ENCODE measurements around the gene PAK5. TPM values are rescaled to one million over a fixed set of nuclear protein-coding genes. Genes with fewer than 3 reads are reported as not detected.

PAK5 gene
- total RNA-seq, 1 experiment from 2014 or later = not detected

- no peak for DNase-seq (ENCODE audit: low read depth, low spot score)
- no peak for ATAC-seq
- H3K4me2 ChIP-seq (ENCODE audit: low read length) = no peak overlapping the region
- intact Hi-C loops (cut with micrococcal nuclease) = no loop called here
- no peaks in the 10 kb centered on the region for H3K4me1 ChIP-seq (ENCODE audit: control insufficient read depth in 1 of 2, insufficient read depth in 2 of 2, low read length in 2 of 2)
- no peaks in the 10 kb centered on the region for H3K9me2 ChIP-seq (ENCODE audit: insufficient read depth)
- H3K27ac ChIP-seq (ENCODE audit: low read depth, low read length) = no peak overlapping the region
- RAD21 ChIA-PET (ENCODE audit: low non-redundant PET in 1 of 2, low total read pairs in 2 of 2, uncharacterized antibody in 2 of 2, unreplicated experiment in 2 of 2) = no interaction called here
- no peaks in the 10 kb centered on the region for H3K36me3 ChIP-seq (ENCODE audit: control insufficient read depth in 1 of 2, insufficient read depth in 2 of 2, low read length in 2 of 2)
- H3K4me3 ChIP-seq (replicated peaks in 1 of 2; ENCODE audit: low read depth in 1 of 2, low read length in 2 of 2) = no peak overlapping the region
- H2AFZ ChIP-seq (ENCODE audit: low read depth, low read length, poor library complexity, severe bottlenecking) = no peak overlapping the region
- peaks cover 11% of the 10 kb centered on the region; the same call in 1 of the 2 replicates for H3K27me3 ChIP-seq (ENCODE audit: insufficient read depth, low read length)
- CTCF ChIA-PET = no interaction called here
- TF ChIP-seq SP1 (IDR thresholded peaks at IDR 0.05; ENCODE audit: low read depth) = no peak
- no peak for TF ChIP-seq ATF3 (IDR thresholded peaks at IDR 0.05)
- TF ChIP-seq ELF1 (IDR thresholded peaks at IDR 0.05; ENCODE audit: borderline replicate concordance, low read depth) = no peak
- no peak for TF ChIP-seq TCF7L2 (IDR thresholded peaks at IDR 0.05; ENCODE audit: borderline replicate concordance, extremely low read depth, insufficient read depth, insufficient read length)
- no peak for TF ChIP-seq CTCF (IDR thresholded peaks at IDR 0.05 in 2 of 3, conservative IDR thresholded peaks at IDR 0.05 in 1 of 3; ENCODE audit: borderline replicate concordance in 1 of 3, insufficient read depth in 1 of 3, low read depth in 2 of 3, low read length in 2 of 3)
- TF ChIP-seq ZFX (IDR thresholded peaks at IDR 0.05) = no peak
- no peak for TF ChIP-seq ZBTB33 (IDR thresholded peaks at IDR 0.05; ENCODE audit: extremely low read depth, insufficient replicate concordance, low read length)
- no peak for TF ChIP-seq REST (IDR thresholded peaks at IDR 0.05; ENCODE audit: low read depth)
- no peak for TF ChIP-seq POLR2AphosphoS5 (IDR thresholded peaks at IDR 0.05; ENCODE audit: low read depth, low read length)
- BruUV-seq (replicated peaks) = no TSS peak
- no peaks in the 10 kb centered on the region for H3K79me2 ChIP-seq (ENCODE audit: insufficient read depth, low read length)
- H3K9me3 ChIP-seq (ENCODE audit: control insufficient read depth in 1 of 2, insufficient read depth in 1 of 2, low read depth in 1 of 2, low read length in 2 of 2) = no peaks in the 10 kb centered on the region
- no peaks in the 10 kb centered on the region; the same call in 1 of the 2 replicates for H4K20me1 ChIP-seq (ENCODE audit: insufficient read depth)
- POLR2A ChIA-PET = no interaction called here
- H3K9ac ChIP-seq (ENCODE audit: low read length) = no peak overlapping the region
Observed at GRCh38 chr20:9506964-9507369, 331.9 kb downstream of the PAK5 start.
